ENCODE data around the gene MAN1A2.
"Not testable (repeated sequence)": the region's sequence is repeated elsewhere in the genome, so short reads cannot be mapped to it uniquely, and the experiment has no call there.

MAN1A2 gene

GRCh38 chr1:117556976-117557375, 189.7 kb downstream of the MAN1A2 start:
- Histone ChIP-seq H3K14ac (ENCODE audit: low read length in 2 of 2) (no peak overlapping the region), H2AK5ac (ENCODE audit: low read length, severe bottlenecking) (no peak overlapping the region), H2BK5ac (ENCODE audit: low read depth, low read length, poor library complexity, severe bottlenecking) (no peak overlapping the region), H3K4me1 (ENCODE audit: control insufficient read depth, insufficient read depth, low read depth, low read length) (no peaks in the 10 kb centered on the region), H2BK12ac (ENCODE audit: low read length in 2 of 2) (no peak overlapping the region), H3K23ac (ENCODE audit: low read length in 2 of 2) (no peak overlapping the region), H2BK120ac (ENCODE audit: low read depth, low read length) (no peak overlapping the region), H3K36me3 (ENCODE audit: control insufficient read depth in 1 of 2, insufficient read depth in 2 of 2, low read depth in 1 of 2, low read length in 2 of 2) (no peaks in the 10 kb centered on the region), H3K18ac (ENCODE audit: low read depth in 1 of 2, low read length in 2 of 2) (no peak overlapping the region), H4K8ac (ENCODE audit: low read length) (no peak overlapping the region), H3K4me2 (ENCODE audit: low read length, poor library complexity, severe bottlenecking) (no peak overlapping the region), H4K91ac (ENCODE audit: low read length) (no peak overlapping the region), H3K79me1 (replicated peaks; ENCODE audit: low read length, poor library complexity, severe bottlenecking) (no peaks in the 10 kb centered on the region), H3K27ac (ENCODE audit: low read length, poor library complexity, severe bottlenecking) (no peak overlapping the region), H3K9me3 (ENCODE audit: control insufficient read depth, low read length) (no peaks in the 10 kb centered on the region), H3K9ac (ENCODE audit: low read length) (no peak overlapping the region), H2AFZ (ENCODE audit: low read depth, low read length) (no peak overlapping the region), H2BK15ac (ENCODE audit: low read depth, poor library complexity, severe bottlenecking) (no peak overlapping the region), H3K27me3 (ENCODE audit: control insufficient read depth in 1 of 2, insufficient read depth in 1 of 2, low read length in 2 of 2) (peaks cover 0 to 6% of the 10 kb centered on the region in 2 experiments), H3K4me3 (ENCODE audit: insufficient read depth in 1 of 2, low read depth in 1 of 2, low read length in 2 of 2) (no peak overlapping the region), H3K4ac (ENCODE audit: low read depth in 1 of 2, low read length in 2 of 2) (no peak overlapping the region)
- DNase-seq, result no peak

- H3K23ac ChIP-seq (ENCODE audit: low read length in 2 of 2); H4K8ac ChIP-seq (ENCODE audit: low read length); H2BK5ac ChIP-seq (ENCODE audit: low read depth, low read length, poor library complexity, severe bottlenecking); H3K4me1 ChIP-seq (ENCODE audit: control insufficient read depth, insufficient read depth, low read depth, low read length); H3K18ac ChIP-seq (ENCODE audit: low read depth in 1 of 2, low read length in 2 of 2); H2BK15ac ChIP-seq (ENCODE audit: low read depth, poor library complexity, severe bottlenecking); H2BK12ac ChIP-seq (ENCODE audit: low read length in 2 of 2); H3K9me3 ChIP-seq (ENCODE audit: control insufficient read depth, low read length); H3K14ac ChIP-seq (ENCODE audit: low read length in 2 of 2); H3K4me3 ChIP-seq (ENCODE audit: insufficient read depth in 1 of 2, low read depth in 1 of 2, low read length in 2 of 2); H2AK5ac ChIP-seq (ENCODE audit: low read length, severe bottlenecking); H3K36me3 ChIP-seq (ENCODE audit: control insufficient read depth in 1 of 2, insufficient read depth in 2 of 2, low read depth in 1 of 2, low read length in 2 of 2); H4K91ac ChIP-seq (ENCODE audit: low read length); H2AFZ ChIP-seq (ENCODE audit: low read depth, low read length); H3K27ac ChIP-seq (ENCODE audit: low read length, poor library complexity, severe bottlenecking); H3K4me2 ChIP-seq (ENCODE audit: low read length, poor library complexity, severe bottlenecking); H3K9ac ChIP-seq (ENCODE audit: low read length); H2BK120ac ChIP-seq (ENCODE audit: low read depth, low read length); H3K79me1 ChIP-seq (replicated peaks; ENCODE audit: low read length, poor library complexity, severe bottlenecking); DNase-seq; H3K4ac ChIP-seq (ENCODE audit: low read depth in 1 of 2, low read length in 2 of 2): not testable (repeated sequence)
- peaks cover 6 to 20% of the 10 kb centered on the region in 2 experiments for H3K27me3 ChIP-seq (ENCODE audit: control insufficient read depth in 1 of 2, insufficient read depth in 1 of 2, low read length in 2 of 2)
These were observed 191.2 kb downstream of the MAN1A2 start for GRCh38 chr1:117558451-117558850.

- no peak overlapping the region for H2BK120ac ChIP-seq (ENCODE audit: low read depth, low read length)
- 79% methylated on average over 3 of the region's 3 CpGs for WGBS
These were observed 191.9 kb downstream of the MAN1A2 start for GRCh38 chr1:117559139-117559538.

GRCh38 chr1:117559985-117560384, 192.7 kb downstream of the MAN1A2 start:
- Histone ChIP-seq H3K14ac (ENCODE audit: low read length in 2 of 2) (no peak overlapping the region), H2BK120ac (ENCODE audit: low read depth, low read length) (no peak overlapping the region), H3K27ac (ENCODE audit: low read length, poor library complexity, severe bottlenecking) (no peak overlapping the region), H2BK12ac (ENCODE audit: low read length in 2 of 2) (no peak overlapping the region), H3K4me1 (ENCODE audit: control insufficient read depth, insufficient read depth, low read depth, low read length) (no peaks in the 10 kb centered on the region), H2BK5ac (ENCODE audit: low read depth, low read length, poor library complexity, severe bottlenecking) (no peak overlapping the region), H3K27me3 (ENCODE audit: control insufficient read depth in 1 of 2, insufficient read depth in 1 of 2, low read length in 2 of 2) (peaks cover 9 to 28% of the 10 kb centered on the region in 2 experiments), H3K79me1 (replicated peaks; ENCODE audit: low read length, poor library complexity, severe bottlenecking) (no peaks in the 10 kb centered on the region), H2AK5ac (ENCODE audit: low read length, severe bottlenecking) (no peak overlapping the region), H3K4me2 (ENCODE audit: low read length, poor library complexity, severe bottlenecking) (no peak overlapping the region), H3K23ac (ENCODE audit: low read length in 2 of 2) (no peak overlapping the region), H3K9ac (ENCODE audit: low read length) (no peak overlapping the region), H2AFZ (ENCODE audit: low read depth, low read length) (no peak overlapping the region), H2BK15ac (ENCODE audit: low read depth, poor library complexity, severe bottlenecking) (no peak overlapping the region), H3K36me3 (ENCODE audit: control insufficient read depth in 1 of 2, insufficient read depth in 2 of 2, low read depth in 1 of 2, low read length in 2 of 2) (no peaks in the 10 kb centered on the region), H3K18ac (ENCODE audit: low read depth in 1 of 2, low read length in 2 of 2) (no peak overlapping the region), H4K8ac (ENCODE audit: low read length) (no peak overlapping the region), H3K4me3 (ENCODE audit: insufficient read depth in 1 of 2, low read depth in 1 of 2, low read length in 2 of 2) (no peak overlapping the region), H3K4ac (ENCODE audit: low read depth in 1 of 2, low read length in 2 of 2) (no peak overlapping the region), H4K91ac (ENCODE audit: low read length) (no peak overlapping the region), H3K9me3 (ENCODE audit: control insufficient read depth, low read length) (no peaks in the 10 kb centered on the region)
- 74% methylated on average over 3 of the region's 3 CpGs for WGBS
- no peak for DNase-seq

More at GRCh38 chr1:117559139-117559538, 191.9 kb downstream of the MAN1A2 start:
- Histone ChIP-seq H2BK5ac (ENCODE audit: low read depth, low read length, poor library complexity, severe bottlenecking) (no peak overlapping the region), H3K18ac (ENCODE audit: low read depth in 1 of 2, low read length in 2 of 2) (no peak overlapping the region), H3K27ac (ENCODE audit: low read length, poor library complexity, severe bottlenecking) (no peak overlapping the region), H3K27me3 (ENCODE audit: control insufficient read depth in 1 of 2, insufficient read depth in 1 of 2, low read length in 2 of 2) (peaks cover 9 to 25% of the 10 kb centered on the region in 2 experiments), H3K4ac (ENCODE audit: low read depth in 1 of 2, low read length in 2 of 2) (no peak overlapping the region), H2AFZ (ENCODE audit: low read depth, low read length) (no peak overlapping the region), H3K9me3 (ENCODE audit: control insufficient read depth, low read length) (no peaks in the 10 kb centered on the region), H2AK5ac (ENCODE audit: low read length, severe bottlenecking) (no peak overlapping the region), H3K79me1 (replicated peaks; ENCODE audit: low read length, poor library complexity, severe bottlenecking) (no peaks in the 10 kb centered on the region), H2BK15ac (ENCODE audit: low read depth, poor library complexity, severe bottlenecking) (no peak overlapping the region), H3K9ac (ENCODE audit: low read length) (no peak overlapping the region), H3K4me1 (ENCODE audit: control insufficient read depth, insufficient read depth, low read depth, low read length) (no peaks in the 10 kb centered on the region), H4K91ac (ENCODE audit: low read length) (no peak overlapping the region), H2BK12ac (ENCODE audit: low read length in 2 of 2) (no peak overlapping the region), H3K14ac (ENCODE audit: low read length in 2 of 2) (no peak overlapping the region), H3K4me3 (ENCODE audit: insufficient read depth in 1 of 2, low read depth in 1 of 2, low read length in 2 of 2) (no peak overlapping the region), H3K4me2 (ENCODE audit: low read length, poor library complexity, severe bottlenecking) (no peak overlapping the region), H3K23ac (ENCODE audit: low read length in 2 of 2) (no peak overlapping the region), H3K36me3 (ENCODE audit: control insufficient read depth in 1 of 2, insufficient read depth in 2 of 2, low read depth in 1 of 2, low read length in 2 of 2) (no peaks in the 10 kb centered on the region), H4K8ac (ENCODE audit: low read length) (no peak overlapping the region)
- no peak for DNase-seq

All from mesenchymal stem cell (in vitro differentiated cells and primary cell).